Sigmoid colon (tissue), 7 donors: ENCODE data around the gene SORCS1. TPM values are rescaled to one million over a fixed set of nuclear protein-coding genes. Genes with fewer than 3 reads are reported as not detected.

ENCODE experiments used
- DNase-seq: peaks from one replicate; pipeline ENCODE4 v3.0.0-alpha.2; 2019
- H3K27ac ChIP-seq, 4 donors: fragments of 200-600 bp; sonication (generic); one replicate each; pipeline ENCODE4 v1.5.1; 2016 to 2019; ENCODE audit warnings: mild to moderate bottlenecking in 1 of 4
- H3K27me3 ChIP-seq, 3 donors: fragments of 200-600 bp; sonication (generic); one replicate each; pipeline ENCODE4 v1.5.1; 2019; ENCODE audit warnings: mild to moderate bottlenecking in 1 of 3
- H3K36me3 ChIP-seq, 4 donors: fragments of 200-600 bp; sonication (generic); one replicate each; pipeline ENCODE4 v1.5.1; 2016 to 2019
- H3K4me1 ChIP-seq, 4 donors: fragments of 200-600 bp; sonication (generic); one replicate each; pipeline ENCODE4 v1.5.1; 2017 to 2019
- H3K4me3 ChIP-seq, 4 donors: fragments of 200-600 bp; sonication (generic); one replicate each; pipeline ENCODE4 v1.5.1; 2017 to 2019; ENCODE audit warnings: mild to moderate bottlenecking in 2 of 4, moderate library complexity in 1 of 4
- H3K9me3 ChIP-seq, 4 donors: fragments of 200-600 bp in 3 of 4; sonication (generic) in 3 of 4; one replicate each; pipeline versions ENCODE4 v1.5.1 to v1.6.1; 2013 to 2019
- CTCF ChIP-seq, 4 experiments: fragments of 450-650 bp in 3 of 4; fragments of 200-600 bp in 1 of 4; IDR thresholded peaks; one replicate each; pipeline ENCODE4 v1.5.1; 2016 to 2019; ENCODE audit warnings: antibody characterized with exemption in 4 of 4, mild to moderate bottlenecking in 3 of 4, moderate library complexity in 2 of 4
- EP300 ChIP-seq, 4 donors: sonication (generic); formaldehyde crosslinking; IDR thresholded peaks; one replicate each; pipeline ENCODE4 v1.6.1; 2017; ENCODE audit warnings: antibody characterized with exemption in 4 of 4
- POLR2A ChIP-seq, 2 donors: fragments of 450-650 bp; IDR thresholded peaks; one replicate each; pipeline ENCODE4 v1.6.1; 2016; ENCODE audit warnings: antibody characterized with exemption in 2 of 2, mild to moderate bottlenecking in 2 of 2, moderate library complexity in 2 of 2
- POLR2AphosphoS5 ChIP-seq, 4 donors: sonication (generic); formaldehyde crosslinking; IDR thresholded peaks; one replicate each; pipeline ENCODE4 v1.6.1; 2017; ENCODE audit warnings: antibody characterized with exemption in 4 of 4
- WGBS, 2 donors: extraction: QIAGEN DNeasy Blood & Tissue Kit; methylation state at CpG; one replicate each; pipeline ENCODE4 v1.1.7; 2013; 5-methylcytosine and 5-hydroxymethylcytosine counted together
- intact Hi-C: fragments of 100-400 bp; cut with DNase I; formaldehyde crosslinking; loops from one replicate; pipeline ENCODE4 v1.15.1; 2023
- polyA plus RNA-seq, 3 donors: library from polyadenylated mRNA; stranded (reverse); fragments of 200-250 nt; gene quantifications; one replicate each; pipeline ENCODE4 v1.2.3, GENCODE V29; 2013
- total RNA-seq, 4 donors: library from RNA; depleted of rRNA; stranded (reverse); fragments of >200 nt; gene quantifications; one replicate each; pipeline ENCODE4 v1.1.0, GENCODE V29; 2016
- donor health status: healthy with polysubstance abuse.
- donor health status: Bipolar disorder and iron deficiency.
- donor health status: healthy.

SORCS1 gene
- total and polyA plus RNA-seq, 7 donors, result 2.5 to 18.3 (median 8.7) TPM; not detected in 1

- Histone ChIP-seq H3K36me3 (no peaks in the 10 kb centered on the region), H3K4me3 (no peak overlapping the region), H3K27me3 (no peaks in the 10 kb centered on the region), H3K27ac (no peak overlapping the region), H3K4me1 (no peaks in the 10 kb centered on the region), H3K9me3 (no peaks in the 10 kb centered on the region)
- intact Hi-C loops, result no loop called here
- 90% methylated on average over 1 of the region's 1 CpG for WGBS, 2 donors
- no peak for TF ChIP-seq CTCF (IDR thresholded peaks at IDR 0.05)
- no peak for TF ChIP-seq POLR2AphosphoS5 (IDR thresholded peaks at IDR 0.05)
- no peak for TF ChIP-seq POLR2A (IDR thresholded peaks at IDR 0.05)
- TF ChIP-seq EP300 (IDR thresholded peaks at IDR 0.05), result no peak
- DNase-seq, result no peak
Measured at GRCh38 chr10:106727170-106727569, 437.3 kb downstream of the SORCS1 start.

DNA sequence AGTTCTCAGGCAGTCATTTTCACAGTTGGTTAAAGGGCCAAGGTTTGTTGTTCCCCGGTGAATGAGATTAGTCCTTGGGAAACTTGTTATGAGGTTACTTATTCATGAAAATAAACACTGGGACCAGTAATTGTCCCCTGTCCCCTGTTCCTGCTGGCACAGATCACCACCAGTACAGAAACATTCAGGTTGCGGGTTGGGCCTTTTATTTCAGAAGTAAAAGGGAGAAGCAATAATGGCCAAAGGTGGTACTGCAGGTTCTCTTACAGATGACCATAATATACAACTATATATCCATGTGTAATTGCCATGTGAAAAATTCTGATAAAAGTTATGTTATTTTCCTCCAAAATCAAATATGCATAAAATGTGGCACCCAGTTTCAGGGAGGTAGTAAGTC lies 442.0 kb downstream of the SORCS1 start:
- intact Hi-C loops, result no loop called here
- no peak for DNase-seq
- no peaks in the 10 kb centered on the region for H3K9me3 ChIP-seq
- no peak overlapping the region for H3K27ac ChIP-seq
- H3K27me3 ChIP-seq, result no peaks in the 10 kb centered on the region
- no peak overlapping the region for H3K4me3 ChIP-seq
- no peaks in the 10 kb centered on the region for H3K4me1 ChIP-seq
- no peaks in the 10 kb centered on the region for H3K36me3 ChIP-seq
- WGBS, 2 donors, result 22 to 75% methylated on average over 2 of the region's 2 CpGs
- no peak for TF ChIP-seq POLR2A (IDR thresholded peaks at IDR 0.05)
- TF ChIP-seq CTCF (IDR thresholded peaks at IDR 0.05), result no peak
- no peak for TF ChIP-seq EP300 (IDR thresholded peaks at IDR 0.05)
- TF ChIP-seq POLR2AphosphoS5 (IDR thresholded peaks at IDR 0.05), result no peak

DNA sequence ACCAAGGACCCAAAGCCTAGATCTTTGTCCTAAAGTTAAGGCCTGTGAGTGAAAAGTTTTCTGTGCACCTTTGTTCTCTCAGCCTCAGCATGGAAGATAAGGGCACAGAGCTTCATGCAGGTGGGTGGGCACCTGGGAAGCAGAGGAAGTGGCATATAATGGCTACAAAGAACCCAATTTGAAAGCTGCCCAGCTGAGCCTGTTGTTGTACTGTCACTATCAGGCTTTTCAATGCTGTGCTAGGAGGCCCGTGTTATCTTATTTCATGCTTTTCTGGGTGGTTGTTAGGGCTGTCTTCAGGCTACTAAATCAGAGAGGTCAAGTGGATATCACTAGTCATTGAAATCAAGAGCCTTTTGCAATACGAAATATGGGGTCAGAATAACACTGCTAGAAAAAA lies 443.8 kb downstream of the SORCS1 start:
- 84 to 93% methylated on average over 2 of the region's 2 CpGs for WGBS, 2 donors
- H3K36me3 ChIP-seq, result no peaks in the 10 kb centered on the region
- intact Hi-C loops, result no loop called here

GRCh38 chr10:106716381-106716780 lies 448.1 kb downstream of the SORCS1 start:
- TF ChIP-seq POLR2AphosphoS5 (IDR thresholded peaks at IDR 0.05) (peak in 1 of 4 donors; percentile 20), EP300 (IDR thresholded peaks at IDR 0.05) (no peak)
- Histone ChIP-seq H3K27me3 (no peaks in the 10 kb centered on the region), H3K4me3 (no peak overlapping the region), H3K4me1 (peaks cover 0 to 8% (median 0%) of the 10 kb centered on the region in 4 donors), H3K27ac (peak overlapping the region in 2 of 4 donors; percentile 2 to 15), H3K36me3 (no peaks in the 10 kb centered on the region), H3K9me3 (no peaks in the 10 kb centered on the region)
- intact Hi-C loops, result no loop called here
- DNase-seq, result no peak
- 36 to 67% methylated on average over 1 of the region's 1 CpG for WGBS, 2 donors

More for the DNA sequence above, 443.8 kb downstream of the SORCS1 start:
- H3K9me3 ChIP-seq, result no peaks in the 10 kb centered on the region
- no peak overlapping the region for H3K4me3 ChIP-seq
- no peak overlapping the region for H3K27ac ChIP-seq
- H3K27me3 ChIP-seq, result no peaks in the 10 kb centered on the region
- no peak for TF ChIP-seq CTCF (IDR thresholded peaks at IDR 0.05)
- no peak for TF ChIP-seq POLR2AphosphoS5 (IDR thresholded peaks at IDR 0.05)
- TF ChIP-seq POLR2A (IDR thresholded peaks at IDR 0.05), result no peak
- TF ChIP-seq EP300 (IDR thresholded peaks at IDR 0.05), result no peak
- peaks cover 0 to 8% (median 0%) of the 10 kb centered on the region in 4 donors for H3K4me1 ChIP-seq
- DNase-seq, result no peak

DNA sequence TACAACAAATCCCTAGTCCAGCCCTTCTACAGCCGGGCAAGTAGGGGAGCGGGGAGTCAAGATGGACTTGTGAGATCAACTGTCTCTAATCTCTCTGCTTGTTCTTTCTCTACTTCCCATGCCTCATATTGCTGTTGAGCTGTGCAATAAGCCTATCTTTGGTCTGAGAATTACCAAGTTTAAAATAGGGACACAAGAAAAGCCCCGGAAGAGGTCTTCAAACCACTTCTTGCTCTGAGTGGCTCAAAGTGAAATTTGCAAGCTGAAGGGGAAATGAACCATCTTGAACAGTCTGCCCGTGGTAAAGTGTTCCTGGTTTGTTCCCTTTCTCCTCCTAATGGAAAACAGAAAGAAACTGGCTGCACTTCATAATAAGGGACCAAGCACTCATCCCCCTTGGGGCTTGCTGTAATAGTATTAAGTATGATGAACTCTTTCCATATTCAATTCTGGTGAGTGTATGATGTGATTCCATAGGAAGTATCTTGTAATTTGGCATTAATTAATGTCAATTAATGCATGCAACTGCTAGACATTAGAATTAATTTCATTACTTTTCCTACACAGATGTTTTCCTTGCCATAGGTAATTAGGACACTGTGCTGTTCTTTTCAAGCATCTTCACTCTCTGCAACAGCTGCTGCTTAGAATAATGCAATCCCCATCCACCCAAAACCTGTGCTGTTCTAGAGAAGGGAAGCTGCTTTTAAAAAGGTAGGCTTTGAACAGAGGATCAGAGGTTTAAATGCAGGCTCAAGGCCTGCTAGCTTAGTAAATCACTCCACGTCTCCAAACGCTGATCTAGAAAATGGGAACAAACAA lies 449.6 kb downstream of the SORCS1 start:
- DNase-seq, result no peak
- H3K27ac ChIP-seq, result no peak overlapping the region
- WGBS, 2 donors, result 68 to 77% methylated on average over 6 of the region's 6 CpGs
- no peak overlapping the region for H3K4me3 ChIP-seq
- no peak for TF ChIP-seq POLR2AphosphoS5 (IDR thresholded peaks at IDR 0.05)
- no peak for TF ChIP-seq CTCF (IDR thresholded peaks at IDR 0.05)
- no peak for TF ChIP-seq EP300 (IDR thresholded peaks at IDR 0.05)
- no peak for TF ChIP-seq POLR2A (IDR thresholded peaks at IDR 0.05)
- H3K36me3 ChIP-seq, result no peaks in the 10 kb centered on the region
- H3K4me1 ChIP-seq, result peaks cover 0 to 8% (median 0%) of the 10 kb centered on the region in 4 donors
- intact Hi-C loops, result no loop called here
- H3K27me3 ChIP-seq, result no peaks in the 10 kb centered on the region
- no peaks in the 10 kb centered on the region for H3K9me3 ChIP-seq
